Activated B cell treated with CpG ODN at 0.5 μM for 24 hours (primary cell): ENCODE measurements around the gene NXPE3. TPM values are rescaled to one million over a fixed set of nuclear protein-coding genes. Genes with fewer than 3 reads are reported as not detected.

Source experiments
- ATAC-seq: fragments of 200-7000 bp; cut with Tn5 transposase; one replicate; pipeline ENCODE4 v1.10.0; 2021; ENCODE audit warnings: low read depth, mild to moderate bottlenecking, moderate library complexity
- CTCF ChIA-PET: fragments of 350-600 bp; sonication (Branson Sonifier 250); formaldehyde crosslinking; loops from one replicate; lab custom pipeline; 2021; ENCODE audit warnings: antibody characterized with exemption; lab: Charles Lee
- POLR2A ChIA-PET: fragments of 350-600 bp; sonication (Branson Sonifier 250); formaldehyde crosslinking; loops from one replicate; lab custom pipeline; 2021; ENCODE audit warnings: antibody characterized with exemption; lab: Charles Lee
- DNase-seq: peaks from one replicate; pipeline ENCODE4 v3.0.0; 2022
- H3K27ac Mint-ChIP-seq: one replicate; pipeline ENCODE4 v1.8.0; 2020; ENCODE audit warnings: mixed read lengths
- H3K27me3 Mint-ChIP-seq: one replicate; pipeline ENCODE4 v1.8.0; 2021; ENCODE audit warnings: mixed read lengths
- H3K36me3 Mint-ChIP-seq: one replicate; pipeline ENCODE4 v1.8.0; 2021; ENCODE audit warnings: low read depth, mixed read lengths
- H3K4me1 Mint-ChIP-seq: one replicate; pipeline ENCODE4 v1.8.0; 2021; ENCODE audit warnings: mixed read lengths
- H3K4me3 Mint-ChIP-seq: one replicate; pipeline ENCODE4 v1.8.0; 2020; ENCODE audit warnings: mild to moderate bottlenecking, mixed read lengths
- H3K9me3 Mint-ChIP-seq: one replicate; pipeline ENCODE4 v1.8.0; 2020; ENCODE audit warnings: mixed read lengths
- CTCF ChIP-seq: fragments of 200-600 bp; IDR thresholded peaks from one replicate; pipeline ENCODE4 v1.8.0; 2022; ENCODE audit warnings: antibody characterized with exemption, mild to moderate bottlenecking
- intact Hi-C: fragments of 100-400 bp; cut with micrococcal nuclease; formaldehyde crosslinking; loops from one replicate; pipeline ENCODE4 v1.15.1; 2024
- total RNA-seq: library from RNA; stranded (reverse); gene quantifications from 2 replicates; pipeline ENCODE4 v1.2.3, GENCODE V29; 2022

NXPE3 gene
- total RNA-seq, 1 donor from 2014 or later = 15.8 TPM

GRCh38 chr3:101825904-101826445 lies 47.0 kb downstream of the NXPE3 start:
- Mint-ChIP-seq H3K4me1 (peaks cover 54% of the 10 kb centered on the region), H3K36me3 (peaks cover 43% of the 10 kb centered on the region), H3K4me3 (peak overlapping the region; percentile 73), H3K9me3 (no peaks in the 10 kb centered on the region), H3K27ac (peak overlapping the region; percentile 92), H3K27me3 (no peaks in the 10 kb centered on the region)
- DNase-seq (no peak), ATAC-seq (no peak)
- no peak for TF ChIP-seq CTCF
- POLR2A ChIA-PET = interaction anchor here (2.0 to 6.4 kb wide), 11 partner anchors 8 to 399 kb away, joined by 7 to 197 read pairs (median 20); partner anchors contain the start of gene NFKBIZ
- intact Hi-C loops = loop anchor here (2.0 to 5.0 kb wide), 2 partner anchors 36 to 73 kb away; no protein-coding TSS in a partner anchor
- CTCF ChIA-PET = interaction anchor here (0.9 to 2.7 kb wide), 4 partner anchors 8 to 399 kb away, joined by 4 to 11 read pairs (median 9); partner anchors contain the start of gene NFKBIZ

GRCh38 chr3:101827211-101828174 lies 48.5 kb downstream of the NXPE3 start:
- no peaks in the 10 kb centered on the region for H3K9me3 Mint-ChIP-seq
- H3K27me3 Mint-ChIP-seq = no peaks in the 10 kb centered on the region
- ATAC-seq = peak; percentile 86
- peak overlapping the region; percentile 98 for H3K27ac Mint-ChIP-seq
- peaks cover 66% of the 10 kb centered on the region for H3K4me1 Mint-ChIP-seq
- intact Hi-C loops = loop anchor here (1.0 to 5.0 kb wide), 8 partner anchors 9 to 232 kb away; partner anchors contain the start of genes CEP97 and NFKBIZ
- peak overlapping the region; percentile 87 for H3K4me3 Mint-ChIP-seq
- no peak for TF ChIP-seq CTCF
- DNase-seq = peak; percentile 68
- H3K36me3 Mint-ChIP-seq = peaks cover 46% of the 10 kb centered on the region
- CTCF ChIA-PET = interaction anchor here (0.7 to 3.0 kb wide), 10 partner anchors 9 to 398 kb away, joined by 3 to 27 read pairs (median 5); partner anchors contain the start of gene NFKBIZ
- POLR2A ChIA-PET = interaction anchor here (0.6 to 6.4 kb wide), 35 partner anchors 7 to 406 kb away, joined by 3 to 197 read pairs (median 5); partner anchors contain the start of genes CEP97, NFKBIZ, NXPE3 and ZBTB11

- ATAC-seq = no peak
- H3K4me3 Mint-ChIP-seq = peak overlapping the region; percentile 87
- no peak for TF ChIP-seq CTCF
- peaks cover 74% of the 10 kb centered on the region for H3K4me1 Mint-ChIP-seq
- no peaks in the 10 kb centered on the region for H3K27me3 Mint-ChIP-seq
- peaks cover 53% of the 10 kb centered on the region for H3K36me3 Mint-ChIP-seq
- ChIA-PET CTCF (interaction anchor here (0.5 to 3.0 kb wide), 10 partner anchors 9 to 700 kb away, joined by 3 to 27 read pairs (median 4); partner anchors contain the start of gene NFKBIZ), POLR2A (interaction anchor here (0.6 to 6.4 kb wide), 30 partner anchors 8 to 405 kb away, joined by 3 to 197 read pairs (median 6); partner anchors contain the start of genes CEP97, NFKBIZ, NXPE3 and ZBTB11)
- peak overlapping the region; percentile 98 for H3K27ac Mint-ChIP-seq
- H3K9me3 Mint-ChIP-seq = no peaks in the 10 kb centered on the region
- DNase-seq = no peak
- intact Hi-C loops = loop anchor here (5.0 kb wide), 1 partner anchor 34 kb away; no protein-coding TSS in a partner anchor
Observed at GRCh38 chr3:101828276-101828675, 49.3 kb downstream of the NXPE3 start.

GRCh38 chr3:101828691-101829436 lies 49.9 kb downstream of the NXPE3 start:
- ATAC-seq (peak; percentile 25), DNase-seq (no peak)
- peaks cover 80% of the 10 kb centered on the region for H3K4me1 Mint-ChIP-seq
- POLR2A ChIA-PET = interaction anchor here (0.6 to 6.4 kb wide), 21 partner anchors 8 to 396 kb away, joined by 3 to 197 read pairs (median 5); partner anchors contain the start of gene NFKBIZ
- no peaks in the 10 kb centered on the region for H3K27me3 Mint-ChIP-seq
- CTCF ChIA-PET = interaction anchor here (0.5 to 3.0 kb wide), 3 partner anchors 23 to 699 kb away, joined by 3 to 27 read pairs (median 5); no protein-coding TSS in a partner anchor
- intact Hi-C loops = loop anchor here (5.0 kb wide), 1 partner anchor 33 kb away; no protein-coding TSS in a partner anchor
- no peak for TF ChIP-seq CTCF
- peaks cover 59% of the 10 kb centered on the region for H3K36me3 Mint-ChIP-seq
- peak overlapping the region; percentile 87 for H3K4me3 Mint-ChIP-seq
- H3K9me3 Mint-ChIP-seq = no peaks in the 10 kb centered on the region
- H3K27ac Mint-ChIP-seq = peak overlapping the region; percentile 98
